Measurements from ENCODE around the gene FBN3. TPM values are rescaled to one million over a fixed set of nuclear protein-coding genes. Genes with fewer than 3 reads are reported as not detected.
"Not testable (repeated sequence)": the region's sequence is repeated elsewhere in the genome, so short reads cannot be mapped to it uniquely, and the experiment has no call there.

FBN3 gene
- 0.02 TPM in 2 replicates for total RNA-seq

DNA sequence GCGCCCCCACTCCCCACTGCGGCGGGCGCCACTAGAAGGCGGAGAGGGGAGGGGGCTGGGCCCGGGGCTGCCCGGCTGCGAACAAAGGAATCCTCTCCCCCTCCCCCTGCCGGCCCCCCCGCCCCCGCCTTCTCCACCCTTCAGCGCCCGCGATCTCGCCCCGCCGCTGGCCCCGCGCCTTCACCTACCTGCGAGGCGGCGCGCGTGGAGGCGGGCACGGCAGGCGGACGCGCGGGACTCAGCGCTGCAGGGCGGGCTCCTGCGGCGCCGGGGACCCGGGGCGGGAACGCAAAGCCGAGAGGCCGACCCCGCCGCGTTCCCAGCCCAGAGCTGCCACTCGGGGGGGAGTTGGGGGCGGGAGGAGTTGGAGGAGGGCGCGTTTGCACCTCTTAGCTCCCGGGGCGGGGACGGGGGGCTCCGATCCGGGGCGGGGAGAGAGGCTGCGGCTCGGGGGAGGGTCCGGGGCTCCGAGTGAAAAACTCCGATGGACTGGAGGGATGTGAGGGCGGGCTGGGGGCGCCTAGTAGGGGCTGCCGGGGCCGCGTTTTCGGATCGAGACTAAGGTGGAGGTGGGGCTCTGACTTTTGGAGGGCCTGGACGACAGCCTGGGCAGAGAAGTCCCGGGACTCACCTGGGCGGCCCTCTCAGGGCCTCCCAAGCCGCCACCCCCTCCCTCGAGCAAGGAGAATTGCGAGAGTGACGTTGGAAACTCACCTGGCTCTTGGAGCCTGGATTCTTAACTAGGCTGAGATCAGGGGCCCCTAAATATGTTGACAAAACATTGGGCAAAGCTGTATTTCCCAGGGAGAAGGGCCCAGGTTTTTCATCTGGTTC is at the start of gene FBN3:
Gene FBN3, minus strand, starts transcription at position 332 of the 834 bp plus-strand sequence. CDS start 2,112 bp downstream, outside the sequence.
- intact Hi-C loops (cut with micrococcal nuclease) = no loop called here

DNA sequence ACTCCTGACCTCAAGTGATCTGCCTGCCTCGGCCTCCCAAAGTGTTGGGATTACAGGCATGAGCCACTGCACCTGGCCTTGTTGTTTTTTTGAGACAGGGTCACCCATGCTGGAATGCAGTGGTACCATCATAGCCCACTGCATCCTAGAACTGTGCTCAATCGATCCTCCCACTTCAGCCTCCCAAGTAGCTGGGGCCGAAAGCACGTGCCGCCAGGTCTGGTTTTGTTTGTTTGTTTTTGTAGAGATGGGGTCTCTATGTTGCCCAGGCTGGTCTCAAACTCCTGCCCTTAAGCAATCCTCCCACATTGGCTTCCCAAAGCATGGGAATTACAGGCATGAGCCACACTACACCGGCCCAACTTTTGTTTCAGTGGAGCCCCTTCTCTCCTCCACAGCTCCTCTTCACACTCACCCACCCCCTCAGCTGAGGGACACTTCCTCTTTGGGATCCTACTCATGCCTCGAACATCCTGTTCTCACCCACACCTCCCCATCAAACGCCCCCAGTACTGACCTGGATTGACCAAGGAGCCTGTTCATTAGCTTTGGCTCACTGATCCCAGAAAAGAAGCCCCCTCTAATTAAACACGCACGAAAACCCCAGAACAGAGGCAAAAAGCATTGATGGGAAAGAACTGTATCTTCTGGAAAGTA is 47.0 kb upstream of the FBN3 start:
- intact Hi-C loops (cut with micrococcal nuclease) = no loop called here

DNA sequence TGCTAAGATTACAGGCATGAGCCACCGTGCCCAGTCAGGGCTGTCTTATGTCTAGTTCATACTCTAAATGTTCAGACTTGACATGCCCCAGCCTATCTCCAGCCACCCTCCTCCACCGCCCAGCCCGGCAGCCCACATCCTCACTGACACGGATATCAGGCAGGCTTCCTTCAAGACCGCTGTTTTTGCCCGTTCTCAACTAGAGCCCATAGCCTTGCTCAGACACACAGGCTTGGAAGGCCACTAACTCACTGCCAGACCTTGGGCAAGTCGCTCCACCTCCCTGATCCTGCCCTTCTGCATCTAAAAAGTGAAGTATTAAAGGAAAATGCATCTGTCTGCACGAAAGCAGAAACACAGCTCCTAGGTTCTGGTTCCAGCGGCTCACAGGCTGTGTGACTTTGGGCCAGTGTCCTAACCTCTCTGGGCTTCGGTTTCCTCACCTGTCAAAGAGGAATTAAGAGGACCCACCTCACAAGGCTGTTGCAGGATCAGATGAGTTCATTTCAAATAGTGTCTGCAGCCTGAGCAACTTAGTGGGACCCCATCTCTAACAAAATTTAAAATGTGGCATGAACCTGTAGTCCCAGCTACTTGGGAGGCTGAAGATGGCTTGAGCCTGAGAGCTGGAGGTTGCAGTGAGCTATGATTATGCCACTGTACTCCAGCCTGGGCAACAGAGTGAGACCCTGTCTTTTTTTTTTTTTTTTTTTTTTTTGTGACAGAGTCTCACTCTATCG is 45.3 kb upstream of the FBN3 start:
- intact Hi-C loops (cut with micrococcal nuclease) = loop anchor here (1.0 to 5.0 kb wide), 2 partner anchors 15 to 37 kb away; partner anchors contain the start of gene CERS4

DNA sequence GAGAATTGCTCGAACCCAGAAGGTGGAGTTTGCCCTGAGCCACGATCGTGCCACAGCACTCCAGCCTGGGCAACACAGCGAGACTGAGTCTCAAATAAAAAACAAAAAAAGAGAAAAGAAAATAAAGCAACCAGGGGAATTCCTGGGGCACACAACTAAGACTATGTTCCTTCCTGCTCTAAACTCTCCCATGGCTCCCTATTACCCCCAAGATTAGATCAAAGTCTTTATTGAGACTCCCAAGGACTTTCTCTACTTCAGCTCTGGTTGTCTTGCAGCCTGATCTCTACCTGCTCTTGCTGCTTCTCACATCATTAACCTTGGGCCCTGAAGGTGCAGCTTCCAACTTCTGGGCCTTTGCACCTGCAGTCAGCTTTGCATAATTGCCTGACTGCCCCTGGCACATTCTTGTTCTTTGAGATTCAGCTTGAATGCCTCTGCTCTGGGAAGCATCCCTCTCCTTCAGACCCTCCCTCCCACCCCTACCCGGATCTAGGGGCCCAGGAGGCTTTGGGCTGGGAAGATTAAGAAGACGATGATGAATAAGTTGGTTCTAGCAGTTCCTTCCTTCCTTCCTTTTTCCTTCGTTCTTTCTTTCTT is 42.9 kb upstream of the FBN3 start:
- intact Hi-C loops (cut with micrococcal nuclease) = loop anchor here (5.0 kb wide), 1 partner anchor 35 kb away; no protein-coding TSS in a partner anchor

DNA sequence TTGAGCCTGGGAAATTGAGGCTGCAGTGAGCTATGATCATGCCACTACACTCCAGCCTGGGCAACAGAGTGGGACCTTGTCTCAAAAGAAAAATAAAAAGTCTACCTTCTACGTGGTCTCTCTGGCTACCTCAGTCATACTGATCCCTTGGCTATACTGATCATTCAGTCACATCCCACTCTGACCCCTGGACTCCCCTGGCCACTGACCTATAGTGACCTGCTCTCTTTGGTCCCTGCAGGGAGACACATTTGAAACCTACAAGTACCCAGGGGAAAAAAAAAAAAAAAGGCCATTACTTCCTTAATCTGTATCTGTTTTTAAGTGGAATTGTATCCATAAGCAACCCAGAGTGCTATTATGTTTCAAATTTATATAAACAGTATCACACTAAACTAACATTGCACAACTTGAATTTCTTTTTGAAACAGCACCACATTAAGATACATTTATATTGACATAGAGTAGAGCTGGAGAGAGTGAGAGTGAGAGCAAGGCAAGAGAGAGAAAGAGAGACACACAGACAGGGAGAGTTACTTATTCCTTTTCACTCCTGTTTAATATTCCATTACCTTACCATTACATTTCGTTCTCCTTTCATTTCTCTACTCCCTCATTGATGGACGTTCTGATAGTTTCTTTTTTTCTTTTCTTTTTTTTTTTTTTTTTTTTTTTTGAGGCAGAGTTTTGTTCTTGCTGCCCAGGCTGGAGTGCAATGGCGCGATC is 36.1 kb upstream of the FBN3 start:
- intact Hi-C loops (cut with micrococcal nuclease) = no loop called here

DNA sequence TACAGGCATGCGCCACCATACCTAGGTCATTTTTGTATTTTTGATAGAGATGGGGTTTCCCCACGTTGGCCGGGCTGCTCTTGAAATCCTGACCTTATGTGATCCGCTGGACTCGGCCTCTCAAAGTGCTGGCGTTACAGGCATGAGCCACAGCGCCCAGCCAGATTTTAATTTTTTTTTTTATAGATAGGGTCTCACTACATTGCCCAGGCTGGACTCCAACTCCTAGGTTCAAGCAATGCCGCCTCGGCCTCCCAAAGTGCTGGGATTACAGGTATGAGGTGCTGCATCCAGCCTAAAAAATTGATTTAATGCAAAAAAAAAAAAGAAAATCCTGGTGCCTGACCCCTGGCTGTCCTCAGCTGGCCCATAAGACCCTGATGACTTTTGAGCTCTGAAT is 34.9 kb upstream of the FBN3 start:
- intact Hi-C loops (cut with micrococcal nuclease) = no loop called here

DNA sequence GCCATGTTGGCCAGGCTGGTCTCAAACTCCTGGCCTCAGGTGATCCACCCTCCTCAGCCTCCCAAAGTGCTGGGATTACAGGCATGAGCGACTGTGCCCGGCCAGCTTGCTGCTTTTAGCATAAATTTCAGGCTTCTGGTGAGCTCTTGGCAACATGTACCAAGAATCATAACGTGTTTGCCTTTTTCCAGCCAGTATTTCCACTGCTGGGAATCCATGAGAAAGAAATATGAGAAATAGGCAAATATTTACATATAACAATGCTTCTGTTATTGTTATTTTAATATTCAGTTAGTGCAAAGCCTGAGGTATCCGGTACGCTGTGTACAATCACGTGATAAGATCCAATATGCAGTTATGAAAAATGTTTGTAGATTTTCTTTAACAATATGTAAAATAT is 30.6 kb upstream of the FBN3 start:
- intact Hi-C loops (cut with micrococcal nuclease) = loop anchor here (2.0 kb wide), 1 partner anchor 29 kb away; the partner anchor contains the start of gene CERS4

DNA sequence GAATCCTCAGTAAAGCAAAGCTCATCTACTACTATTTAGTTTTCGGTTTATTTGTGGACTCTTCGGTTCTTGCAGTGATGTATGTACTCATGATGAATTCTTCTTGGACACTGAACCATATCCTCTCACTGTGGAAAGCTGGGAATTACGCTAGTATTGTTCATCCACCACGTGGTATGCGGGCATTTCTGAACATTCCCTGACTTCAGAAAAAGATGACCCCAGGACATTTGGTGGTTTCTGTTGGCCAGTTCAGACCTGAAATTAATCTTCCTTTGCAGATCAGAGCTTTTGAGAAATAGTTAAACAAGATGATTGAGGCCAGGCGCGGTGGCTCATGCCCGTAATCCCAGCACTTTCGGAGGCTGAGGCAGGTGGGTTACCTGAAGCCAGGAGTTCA is 25.3 kb upstream of the FBN3 start:
- intact Hi-C loops (cut with micrococcal nuclease) = no loop called here

DNA sequence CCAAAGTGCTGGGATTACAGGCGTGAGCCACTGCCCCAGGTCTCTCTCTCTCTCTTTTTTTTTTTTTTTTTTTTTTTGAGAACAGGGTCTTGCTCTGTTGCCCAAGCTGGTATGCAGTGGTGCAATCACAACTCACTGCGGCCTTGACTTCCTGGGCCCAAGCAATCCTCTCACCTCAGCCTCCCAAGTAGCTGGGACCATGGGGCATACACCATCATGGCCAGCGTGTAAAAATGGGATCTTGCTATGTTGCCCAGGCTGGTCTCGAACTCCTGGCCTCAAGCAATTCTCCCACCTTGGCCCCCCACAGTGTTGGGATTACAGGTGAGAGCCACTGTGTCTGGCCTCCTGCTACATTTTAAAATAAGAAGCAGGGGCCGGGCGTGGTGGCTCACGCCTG is 19.1 kb upstream of the FBN3 start:
- intact Hi-C loops (cut with micrococcal nuclease) = no loop called here

DNA sequence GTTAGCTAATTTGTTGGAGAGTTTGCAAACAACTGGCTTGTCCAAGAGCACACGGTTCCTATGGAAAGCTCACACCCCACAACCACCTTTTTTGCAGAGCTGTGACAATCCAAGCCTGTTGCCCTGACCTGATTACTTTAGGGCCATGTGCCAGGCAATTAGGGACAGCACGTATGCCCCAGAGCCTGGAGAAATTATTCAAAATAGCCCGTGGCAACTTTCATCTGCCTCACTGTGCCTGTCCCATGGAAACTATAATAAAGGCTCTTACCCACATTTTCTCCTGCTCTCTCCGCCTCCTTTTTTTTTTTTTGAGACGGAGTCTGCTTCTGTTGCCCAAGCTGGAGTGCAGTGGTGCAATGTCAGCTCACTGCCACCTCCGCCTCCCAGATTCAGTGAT is 18.6 kb upstream of the FBN3 start:
- intact Hi-C loops (cut with micrococcal nuclease) = no loop called here

DNA sequence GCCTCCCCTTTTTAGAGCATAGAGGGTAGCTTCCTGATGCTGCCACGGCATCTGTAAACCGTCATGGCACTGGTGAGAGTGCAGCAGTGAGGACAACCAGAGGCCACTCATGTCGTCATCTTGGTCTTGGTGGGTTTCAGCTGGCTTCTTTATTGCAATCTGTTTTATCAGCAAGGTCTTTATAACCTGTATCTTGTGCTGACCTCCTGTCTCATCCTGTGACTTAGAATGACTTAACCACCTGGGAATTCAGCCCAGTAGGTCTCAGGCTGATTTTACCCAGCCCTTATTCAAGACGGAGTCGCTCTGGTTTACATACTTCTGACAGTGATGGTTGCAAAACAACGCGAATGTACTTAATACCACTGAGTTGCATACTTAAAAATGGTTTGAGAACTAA is 14.4 kb upstream of the FBN3 start:
- intact Hi-C loops (cut with micrococcal nuclease) = no loop called here

DNA sequence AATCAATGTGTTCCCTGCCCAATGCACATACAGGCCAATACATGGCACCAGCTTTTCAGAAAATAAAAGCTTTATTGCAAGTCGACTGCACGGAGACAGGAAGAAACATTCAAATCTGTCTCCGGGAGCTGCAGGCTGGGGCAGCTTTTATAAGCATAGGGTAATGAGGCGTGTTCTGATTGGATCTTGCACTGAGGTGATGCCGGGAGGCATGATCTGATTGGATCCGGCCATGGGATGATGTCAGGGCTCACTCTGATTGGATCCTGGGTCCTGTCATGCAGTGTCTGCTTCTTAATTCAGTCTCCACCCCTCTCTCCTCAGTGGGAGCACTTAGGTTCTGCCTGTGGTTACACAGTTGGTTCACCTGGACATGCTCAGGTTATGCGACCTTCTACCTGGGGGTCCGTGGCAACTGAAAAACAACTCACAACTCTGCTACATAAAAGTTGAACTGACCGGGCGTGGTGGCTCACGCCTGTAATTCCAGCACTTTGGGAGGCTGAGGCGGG is 11.8 kb upstream of the FBN3 start:
- intact Hi-C loops (cut with micrococcal nuclease) = no loop called here

DNA sequence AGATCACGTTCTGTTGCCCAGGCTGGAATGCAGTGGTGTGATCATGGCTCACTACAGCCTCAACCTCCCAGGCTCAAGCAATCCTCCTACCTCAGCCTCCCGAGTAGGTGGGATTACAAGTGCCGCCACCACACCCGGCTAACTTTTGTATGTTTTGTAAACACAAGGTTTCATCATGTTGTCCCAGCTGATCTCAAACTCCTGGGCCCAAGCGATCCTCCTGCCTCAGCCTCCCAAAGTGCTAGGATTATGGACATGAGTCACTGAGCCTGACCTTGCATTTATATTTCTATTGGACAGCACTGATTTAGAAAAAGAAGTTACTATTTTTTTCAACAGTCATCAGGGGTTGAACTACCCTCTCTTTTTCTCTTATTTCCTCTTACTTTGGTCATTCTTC is 9.9 kb upstream of the FBN3 start:
- intact Hi-C loops (cut with micrococcal nuclease) = loop anchor here (5.0 kb wide), 2 partner anchors 33 to 142 kb away; no protein-coding TSS in a partner anchor

DNA sequence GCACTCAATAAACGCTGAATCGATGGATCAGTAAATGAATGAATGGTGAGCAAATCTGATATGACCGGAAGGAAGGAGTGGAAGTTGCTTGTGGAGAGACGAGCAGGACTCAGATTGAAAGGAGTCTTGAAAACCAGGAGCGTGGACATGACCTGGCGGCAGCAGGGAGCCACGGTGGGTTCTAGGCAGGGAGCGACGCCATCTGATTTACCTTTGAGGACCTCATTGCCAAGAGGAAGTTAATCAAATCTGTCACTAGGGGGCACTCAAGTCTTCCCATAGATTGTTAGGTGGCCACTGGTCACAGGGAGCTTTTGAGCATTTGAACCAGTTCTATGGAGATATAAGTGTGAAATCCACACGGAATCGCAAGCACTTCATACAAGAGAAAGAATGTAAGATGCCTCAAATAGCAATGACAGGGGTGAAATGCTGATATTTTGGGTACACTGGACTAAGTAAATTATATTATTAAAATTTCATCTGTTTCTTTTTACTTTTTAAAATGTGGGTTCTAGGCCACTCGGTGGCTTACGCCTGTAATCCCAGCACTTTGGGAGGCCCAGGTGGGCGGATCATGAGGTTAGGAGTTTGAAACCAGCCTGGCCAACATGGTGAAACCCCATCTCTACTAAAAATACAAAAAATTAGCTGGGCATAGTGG is 9.2 kb upstream of the FBN3 start:
- intact Hi-C loops (cut with micrococcal nuclease) = loop anchor here (1.0 to 5.0 kb wide), 5 partner anchors 34 to 214 kb away; partner anchors contain the start of gene CERS4

DNA sequence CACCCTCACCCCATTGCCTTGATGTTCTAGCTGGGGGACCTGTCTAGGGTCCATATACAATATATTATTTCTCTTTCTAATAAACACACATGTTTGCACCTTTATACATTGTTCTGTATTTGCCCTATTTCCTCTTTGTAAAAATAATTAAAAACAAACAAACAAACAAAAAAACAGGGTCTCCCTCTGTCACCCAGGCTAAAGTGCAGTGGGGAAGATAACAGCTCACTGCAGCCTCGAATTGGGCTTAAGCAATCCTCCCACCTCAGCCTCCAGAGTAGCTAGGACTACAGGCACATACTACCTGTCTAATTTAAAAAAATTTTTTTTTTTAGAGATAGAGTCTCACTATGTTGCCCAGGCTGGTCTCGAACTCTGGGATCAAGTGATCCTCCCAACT is 5.9 kb upstream of the FBN3 start:
- intact Hi-C loops (cut with micrococcal nuclease) = loop anchor here (5.0 kb wide), 2 partner anchors 37 to 138 kb away; no protein-coding TSS in a partner anchor

DNA sequence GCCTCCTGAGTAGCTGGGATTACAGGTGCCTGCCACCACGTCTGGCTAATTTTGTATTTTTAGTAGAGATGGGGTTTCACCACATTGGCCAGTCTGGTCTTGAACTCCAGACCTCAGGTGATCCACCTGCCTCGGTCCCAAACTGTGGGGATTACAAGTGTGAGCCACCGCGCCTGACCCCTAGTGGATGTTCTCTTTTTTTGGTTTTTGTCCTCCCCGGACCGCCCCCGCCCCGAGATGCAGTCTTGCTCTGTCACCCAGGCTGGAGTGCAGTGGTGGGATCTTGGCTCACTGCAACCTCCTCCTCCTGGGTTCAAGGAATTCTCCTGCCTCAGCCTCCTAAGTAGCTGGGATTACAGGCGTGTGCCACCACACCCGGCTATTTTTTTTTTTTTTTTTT is 4.6 kb upstream of the FBN3 start:
- intact Hi-C loops (cut with micrococcal nuclease) = not testable (repeated sequence)

DNA sequence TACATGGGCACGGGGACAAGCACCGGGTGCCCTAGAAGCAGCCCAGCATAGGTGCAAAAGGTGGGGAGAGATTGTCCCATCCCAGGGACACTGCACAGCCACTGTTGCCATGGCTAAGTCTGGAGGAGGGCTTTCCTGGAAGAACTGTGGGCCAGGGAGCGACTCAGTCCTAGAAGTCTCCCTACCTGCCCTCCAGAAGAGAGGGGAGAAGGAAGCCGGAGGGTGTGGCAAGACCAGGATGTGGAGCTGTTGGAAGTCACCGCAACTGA is 2.3 kb upstream of the FBN3 start:
- intact Hi-C loops (cut with micrococcal nuclease) = no loop called here

DNA sequence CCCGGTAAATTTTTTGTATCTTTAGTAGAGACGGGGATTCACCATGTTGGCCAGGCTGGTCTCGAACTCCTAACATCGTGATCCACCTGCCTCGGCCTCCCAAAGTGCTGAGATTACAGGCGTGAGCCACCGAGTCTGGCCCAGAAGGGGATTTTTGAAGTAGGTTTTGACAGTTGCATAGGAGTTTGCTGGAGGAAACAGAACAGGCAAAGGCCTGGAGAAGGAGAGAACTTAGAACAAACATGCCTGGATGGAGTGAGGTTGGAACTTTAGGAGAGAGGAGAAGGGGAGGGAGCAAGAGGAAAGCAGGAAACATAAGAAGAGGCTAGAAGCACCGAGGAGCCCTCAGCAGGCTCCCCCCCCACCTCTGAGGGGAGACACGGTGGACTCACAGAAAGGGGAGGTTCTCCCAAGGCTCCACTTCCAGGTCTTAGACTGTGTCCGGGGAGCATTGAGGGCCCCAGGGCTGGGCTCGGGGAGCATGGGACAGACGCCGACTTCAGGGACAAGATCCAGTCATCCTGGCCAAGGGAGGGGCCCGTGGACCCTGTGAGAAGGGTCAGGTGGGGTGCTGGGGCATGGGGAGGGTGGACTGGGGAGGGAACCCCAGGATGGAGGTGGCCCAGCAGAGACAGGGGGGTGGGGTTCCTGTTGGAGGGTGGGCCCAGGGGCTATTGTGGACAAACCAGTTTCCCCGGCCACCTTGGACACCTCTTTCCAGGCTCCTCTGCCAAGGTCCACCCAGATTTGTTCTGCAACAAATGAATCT is 1.8 kb upstream of the FBN3 start:
- intact Hi-C loops (cut with micrococcal nuclease) = no loop called here

DNA sequence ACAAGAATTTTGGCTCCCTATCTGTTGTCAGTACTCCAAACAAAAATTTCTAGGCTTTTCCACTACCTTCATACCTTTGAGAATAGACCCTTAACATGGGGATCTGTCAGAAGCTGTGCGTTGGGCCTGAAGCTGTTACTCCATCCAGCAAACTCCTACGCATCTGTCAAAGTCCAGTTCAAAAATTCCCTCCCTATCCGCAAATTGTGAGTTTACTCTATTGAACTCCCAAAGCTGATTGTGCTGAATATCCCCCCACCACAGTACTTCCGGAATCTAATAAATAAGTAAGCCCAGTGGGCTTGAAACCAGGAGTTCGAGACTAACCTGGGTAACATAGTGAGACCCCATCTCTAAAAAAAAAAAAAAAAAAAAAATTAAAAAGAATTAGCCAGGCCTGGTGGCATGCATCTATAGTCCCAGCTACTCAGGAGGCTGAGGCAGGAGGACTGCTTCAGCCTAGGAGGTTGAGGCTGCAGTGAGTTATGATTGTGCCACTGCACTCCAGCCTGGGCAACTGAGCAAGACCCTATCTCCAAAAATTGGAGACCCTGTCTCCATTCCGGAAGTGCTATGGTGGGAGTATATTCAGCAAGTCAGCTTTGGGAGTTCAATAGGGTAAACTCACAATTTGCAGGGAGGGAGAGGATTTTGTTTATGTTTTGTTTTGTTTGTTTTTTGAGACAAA is 930 bp upstream of the FBN3 start:
- intact Hi-C loops (cut with micrococcal nuclease) = no loop called here

All from T-helper 1 cell treated with Interleukin-12 subunit alpha and Interleukin-12 subunit beta and Interleukin-4 antibody, amounts not matched to agents 30 ng/mL and 1 ng/mL, for 36 hours (primary cell).